Naive B cell (primary cell): Measurements from ENCODE around the gene SHANK3. TPM values are rescaled to one million over a fixed set of nuclear protein-coding genes. Genes with fewer than 3 reads are reported as not detected.
"Not testable (repeated sequence)": the region's sequence is repeated elsewhere in the genome, so short reads cannot be mapped to it uniquely, and the experiment has no call there.

ENCODE experiments used
- ATAC-seq, 2 donors: fragments of 150-1000 bp; cut with Tn5 transposase; 2 replicates each; pipeline ENCODE4 v1.10.0; 2021; ENCODE audit warnings: low read depth in 2 of 2, mild to moderate bottlenecking in 2 of 2, moderate library complexity in 2 of 2
- DNase-seq: peaks from one replicate; pipeline ENCODE4 v3.0.0; 2022
- H3K27ac Mint-ChIP-seq, 6 donors: one replicate each; pipeline ENCODE4 v1.8.0; 2020 to 2022; ENCODE audit warnings: mild to moderate bottlenecking in 6 of 6, mixed read lengths in 6 of 6, moderate library complexity in 5 of 6, inconsistent platforms in 2 of 6
- H3K27me3 Mint-ChIP-seq, 3 donors: one replicate each; pipeline ENCODE4 v1.8.0; 2021 to 2022; ENCODE audit warnings: mixed read lengths in 3 of 3, mild to moderate bottlenecking in 1 of 3
- H3K36me3 Mint-ChIP-seq, 2 donors: one replicate each; pipeline ENCODE4 v1.8.0; 2020 to 2022; ENCODE audit warnings: mixed read lengths in 2 of 2, inconsistent platforms in 1 of 2, mild to moderate bottlenecking in 1 of 2
- H3K4me1 Mint-ChIP-seq, 3 donors: one replicate each; pipeline ENCODE4 v1.8.0; 2020 to 2022; ENCODE audit warnings: mixed read lengths in 3 of 3, inconsistent platforms in 1 of 3, mild to moderate bottlenecking in 1 of 3, moderate library complexity in 1 of 3
- H3K4me3 Mint-ChIP-seq, 8 donors: one replicate each; pipeline ENCODE4 v1.8.0; 2020 to 2022; ENCODE audit warnings: mild to moderate bottlenecking in 8 of 8, mixed read lengths in 8 of 8, moderate library complexity in 8 of 8, inconsistent platforms in 2 of 8
- H3K9me3 Mint-ChIP-seq, 7 donors: one replicate each; pipeline ENCODE4 v1.8.0; 2020 to 2022; ENCODE audit warnings: mixed read lengths in 7 of 7, mild to moderate bottlenecking in 5 of 7, inconsistent platforms in 2 of 7, moderate library complexity in 1 of 7
- polyA plus RNA-seq, 6 donors: library from polyadenylated mRNA; unstranded; fragments of 300-500 nt; fragmentation: Illumina TruSeq; gene quantifications; one replicate each; pipeline ENCODE4 v1.2.3, GENCODE V29; 2021; ENCODE audit warnings: low read depth in 6 of 6

Gene SHANK3
- polyA plus RNA-seq, 6 donors from 2014 or later: not detected

- no peak overlapping the region for H3K4me3 Mint-ChIP-seq
- no peaks in the 10 kb centered on the region for H3K9me3 Mint-ChIP-seq
These were observed 37.0 kb upstream of the SHANK3 start for GRCh38 chr22:50635591-50635990.

GRCh38 chr22:50640296-50640695, 32.3 kb upstream of the SHANK3 start:
- not testable (repeated sequence) for ATAC-seq, H3K4me3 Mint-ChIP-seq, H3K27ac Mint-ChIP-seq, DNase-seq, H3K9me3 Mint-ChIP-seq, H3K36me3 Mint-ChIP-seq, H3K4me1 Mint-ChIP-seq
- peaks cover 3 to 22% (median 5%) of the 10 kb centered on the region in 3 donors for H3K27me3 Mint-ChIP-seq

More at GRCh38 chr22:50635591-50635990, 37.0 kb upstream of the SHANK3 start:
- DNase-seq (no peak), ATAC-seq (no peak)
- Mint-ChIP-seq H3K27ac (no peak overlapping the region), H3K4me1 (peaks cover 0 to 6% (median 3%) of the 10 kb centered on the region in 3 donors), H3K36me3 (no peaks in the 10 kb centered on the region), H3K27me3 (peaks cover 0 to 6% (median 0%) of the 10 kb centered on the region in 3 donors)

GRCh38 chr22:50640857-50641647, 31.6 kb upstream of the SHANK3 start:
- Mint-ChIP-seq H3K27ac (no peak overlapping the region), H3K4me1 (peaks cover 0 to under 1% (median 0%) of the 10 kb centered on the region in 3 donors), H3K36me3 (no peaks in the 10 kb centered on the region), H3K4me3 (no peak overlapping the region), H3K9me3 (no peaks in the 10 kb centered on the region), H3K27me3 (peaks cover 3 to 18% (median 5%) of the 10 kb centered on the region in 3 donors)
- DNase-seq: no peak
- ATAC-seq: no peak

- Mint-ChIP-seq H3K9me3 (no peaks in the 10 kb centered on the region), H3K4me1 (no peaks in the 10 kb centered on the region), H3K4me3 (no peak overlapping the region), H3K27ac (no peak overlapping the region), H3K36me3 (no peaks in the 10 kb centered on the region), H3K27me3 (peaks cover 3 to 26% (median 5%) of the 10 kb centered on the region in 3 donors)
- peak in 1 of 2 donors; percentile 20 for ATAC-seq
- no peak for DNase-seq
These were observed 30.7 kb upstream of the SHANK3 start for GRCh38 chr22:50641696-50642607.

- H3K4me3 Mint-ChIP-seq, H3K36me3 Mint-ChIP-seq, DNase-seq, H3K4me1 Mint-ChIP-seq, ATAC-seq, H3K9me3 Mint-ChIP-seq, H3K27ac Mint-ChIP-seq: not testable (repeated sequence)
- peaks cover 3 to 26% (median 5%) of the 10 kb centered on the region in 3 donors for H3K27me3 Mint-ChIP-seq
These were observed 29.4 kb upstream of the SHANK3 start for GRCh38 chr22:50643021-50643820.

- not testable (repeated sequence) for ATAC-seq, H3K27ac Mint-ChIP-seq, H3K36me3 Mint-ChIP-seq, H3K4me1 Mint-ChIP-seq, H3K9me3 Mint-ChIP-seq, H3K4me3 Mint-ChIP-seq, DNase-seq
- H3K27me3 Mint-ChIP-seq: peaks cover 3 to 26% (median 5%) of the 10 kb centered on the region in 3 donors
These were observed 28.9 kb upstream of the SHANK3 start for GRCh38 chr22:50643821-50644101.

GRCh38 chr22:50653256-50653655, 19.4 kb upstream of the SHANK3 start:
- ATAC-seq (no peak), DNase-seq (no peak)
- Mint-ChIP-seq H3K27ac (peak overlapping the region in 2 of 6 donors; percentile 7 to 47), H3K9me3 (peaks cover 0 to 13% (median 8%) of the 10 kb centered on the region in 7 donors), H3K27me3 (peaks cover 20 to 33% (median 25%) of the 10 kb centered on the region in 3 donors), H3K4me1 (no peaks in the 10 kb centered on the region), H3K4me3 (no peak overlapping the region), H3K36me3 (peaks cover 0 to 6% of the 10 kb centered on the region in 2 donors)

GRCh38 chr22:50654664-50655063, 18.0 kb upstream of the SHANK3 start:
- not testable (repeated sequence) for DNase-seq, H3K27ac Mint-ChIP-seq, H3K4me1 Mint-ChIP-seq, H3K4me3 Mint-ChIP-seq, H3K36me3 Mint-ChIP-seq, H3K9me3 Mint-ChIP-seq, ATAC-seq
- H3K27me3 Mint-ChIP-seq: peaks cover 20 to 33% (median 25%) of the 10 kb centered on the region in 3 donors

GRCh38 chr22:50656122-50657070, 16.2 kb upstream of the SHANK3 start:
- ATAC-seq (no peak), DNase-seq (no peak)
- H3K9me3 Mint-ChIP-seq: no peaks in the 10 kb centered on the region
- H3K27ac Mint-ChIP-seq: no peak overlapping the region
- H3K27me3 Mint-ChIP-seq: peaks cover 23 to 38% (median 25%) of the 10 kb centered on the region in 3 donors
- H3K36me3 Mint-ChIP-seq: no peaks in the 10 kb centered on the region
- no peak overlapping the region for H3K4me3 Mint-ChIP-seq
- peaks cover 0 to 2% (median 0%) of the 10 kb centered on the region in 3 donors for H3K4me1 Mint-ChIP-seq

GRCh38 chr22:50657925-50658324, 14.7 kb upstream of the SHANK3 start:
- ATAC-seq (no peak), DNase-seq (no peak)
- Mint-ChIP-seq H3K27ac (no peak overlapping the region), H3K4me1 (peaks cover 0 to 2% (median 0%) of the 10 kb centered on the region in 3 donors), H3K9me3 (no peaks in the 10 kb centered on the region), H3K27me3 (peaks cover 23 to 39% (median 25%) of the 10 kb centered on the region in 3 donors), H3K4me3 (no peak overlapping the region), H3K36me3 (no peaks in the 10 kb centered on the region)

GRCh38 chr22:50659711-50660110, 12.9 kb upstream of the SHANK3 start:
- peak overlapping the region in 1 of 6 donors; percentile 51 for H3K27ac Mint-ChIP-seq
- not testable (repeated sequence) for ATAC-seq, H3K4me1 Mint-ChIP-seq, H3K36me3 Mint-ChIP-seq, DNase-seq, H3K9me3 Mint-ChIP-seq, H3K4me3 Mint-ChIP-seq
- H3K27me3 Mint-ChIP-seq: peaks cover 17 to 26% (median 19%) of the 10 kb centered on the region in 3 donors

GRCh38 chr22:50660306-50660705, 12.3 kb upstream of the SHANK3 start:
- ATAC-seq: no peak
- Mint-ChIP-seq H3K27ac (no peak overlapping the region), H3K36me3 (no peaks in the 10 kb centered on the region), H3K27me3 (peaks cover 17 to 23% (median 17%) of the 10 kb centered on the region in 3 donors), H3K4me3 (no peak overlapping the region), H3K9me3 (no peaks in the 10 kb centered on the region), H3K4me1 (peaks cover 0 to 2% (median 0%) of the 10 kb centered on the region in 3 donors)
- no peak for DNase-seq
